DMS153 (cell line): ENCODE measurements around the gene KRTAP9-2.
"Not testable (repeated sequence)": the region's sequence is repeated elsewhere in the genome, so short reads cannot be mapped to it uniquely, and the experiment has no call there.

Experiments used
- DNase-seq: peaks from one replicate; lab custom pipeline; 2025; lab: John Stamatoyannopoulos, UW

Gene KRTAP9-2

GRCh38 chr17:41237116-41237515 is 10.7 kb downstream of the KRTAP9-2 start:
- DNase-seq, result not testable (repeated sequence)

DNA sequence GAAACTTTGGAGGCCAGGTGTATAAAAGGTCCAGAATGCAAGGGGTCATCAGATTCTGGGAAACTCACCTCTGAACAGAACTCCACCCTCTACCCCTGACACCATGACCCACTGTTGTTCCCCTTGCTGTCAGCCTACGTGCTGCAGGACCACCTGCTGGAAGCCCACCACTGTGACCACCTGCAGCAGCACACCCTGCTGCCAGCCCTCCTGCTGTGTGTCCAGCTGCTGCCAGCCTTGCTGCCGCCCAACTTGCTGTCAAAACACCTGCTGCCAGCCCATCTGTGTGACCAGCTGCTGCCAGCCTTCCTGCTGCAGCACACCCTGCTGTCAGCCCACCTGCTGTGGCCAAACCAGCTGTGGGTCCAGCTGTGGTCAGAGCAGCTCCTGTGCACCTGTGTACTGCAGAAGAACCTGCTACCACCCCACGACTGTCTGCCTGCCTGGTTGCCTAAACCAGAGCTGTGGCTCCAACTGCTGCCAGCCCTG is 11.5 kb downstream of the KRTAP9-2 start, which contains the start of gene KRTAP9-8:
Gene KRTAP9-8, plus strand, starts transcription at position 51 of the 489 bp plus-strand sequence. Its CDS starts 53 bp downstream, at position 104.
- DNase-seq, result peak; percentile 12

- DNase-seq, result not testable (repeated sequence)
Observed at GRCh38 chr17:41246995-41247787, 20.7 kb downstream of the KRTAP9-2 start.

DNA sequence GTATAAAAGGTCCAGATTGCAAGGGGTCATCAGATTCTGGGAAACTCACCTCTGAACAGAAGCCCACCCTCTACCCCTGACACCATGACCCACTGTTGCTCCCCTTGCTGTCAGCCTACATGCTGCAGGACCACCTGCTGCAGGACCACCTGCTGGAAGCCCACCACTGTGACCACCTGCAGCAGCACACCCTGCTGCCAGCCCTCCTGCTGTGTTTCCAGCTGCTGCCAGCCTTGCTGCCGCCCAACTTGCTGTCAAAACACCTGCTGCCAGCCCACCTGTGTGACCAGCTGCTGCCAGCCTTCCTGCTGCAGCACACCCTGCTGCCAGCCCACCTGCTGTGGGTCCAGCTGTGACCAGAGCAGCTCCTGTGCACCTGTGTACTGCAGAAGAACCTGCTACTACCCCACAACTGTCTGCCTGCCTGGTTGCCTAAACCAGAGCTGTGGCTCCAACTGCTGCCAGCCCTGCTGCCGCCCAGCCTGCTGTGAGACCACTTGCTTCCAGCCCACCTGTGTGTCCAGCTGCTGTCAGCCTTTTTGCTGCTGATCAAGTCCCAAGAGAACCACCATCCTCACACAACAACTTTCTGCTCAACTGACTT is 23.3 kb downstream of the KRTAP9-2 start, which contains the start of gene KRTAP9-4:
Gene KRTAP9-4, plus strand, starts transcription at position 51 of the 604 bp plus-strand sequence. Its CDS starts 34 bp downstream, at position 85.
- DNase-seq, result not testable (repeated sequence)

DNA sequence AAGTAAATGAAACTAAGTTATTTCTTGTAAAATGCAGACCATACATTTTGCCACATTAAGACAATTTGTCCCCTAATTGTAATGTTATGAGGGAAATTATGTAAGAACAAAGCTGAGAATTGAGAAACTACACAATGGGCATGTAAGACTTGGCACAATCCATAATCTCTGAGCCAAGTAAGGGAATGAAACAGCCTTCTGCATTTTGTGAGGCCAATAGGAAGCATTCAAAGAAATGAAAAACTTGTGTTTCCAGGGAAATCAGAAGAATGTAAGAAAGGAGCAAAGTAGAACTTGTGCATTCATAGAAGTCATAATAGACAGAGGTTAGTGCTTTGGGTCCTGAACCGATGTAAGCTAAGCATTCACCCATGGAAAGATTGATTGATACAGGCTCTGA is 24.8 kb downstream of the KRTAP9-2 start:
- DNase-seq, result no peak

GRCh38 chr17:41254861-41255260 is 28.4 kb downstream of the KRTAP9-2 start:
- no peak for DNase-seq

DNA sequence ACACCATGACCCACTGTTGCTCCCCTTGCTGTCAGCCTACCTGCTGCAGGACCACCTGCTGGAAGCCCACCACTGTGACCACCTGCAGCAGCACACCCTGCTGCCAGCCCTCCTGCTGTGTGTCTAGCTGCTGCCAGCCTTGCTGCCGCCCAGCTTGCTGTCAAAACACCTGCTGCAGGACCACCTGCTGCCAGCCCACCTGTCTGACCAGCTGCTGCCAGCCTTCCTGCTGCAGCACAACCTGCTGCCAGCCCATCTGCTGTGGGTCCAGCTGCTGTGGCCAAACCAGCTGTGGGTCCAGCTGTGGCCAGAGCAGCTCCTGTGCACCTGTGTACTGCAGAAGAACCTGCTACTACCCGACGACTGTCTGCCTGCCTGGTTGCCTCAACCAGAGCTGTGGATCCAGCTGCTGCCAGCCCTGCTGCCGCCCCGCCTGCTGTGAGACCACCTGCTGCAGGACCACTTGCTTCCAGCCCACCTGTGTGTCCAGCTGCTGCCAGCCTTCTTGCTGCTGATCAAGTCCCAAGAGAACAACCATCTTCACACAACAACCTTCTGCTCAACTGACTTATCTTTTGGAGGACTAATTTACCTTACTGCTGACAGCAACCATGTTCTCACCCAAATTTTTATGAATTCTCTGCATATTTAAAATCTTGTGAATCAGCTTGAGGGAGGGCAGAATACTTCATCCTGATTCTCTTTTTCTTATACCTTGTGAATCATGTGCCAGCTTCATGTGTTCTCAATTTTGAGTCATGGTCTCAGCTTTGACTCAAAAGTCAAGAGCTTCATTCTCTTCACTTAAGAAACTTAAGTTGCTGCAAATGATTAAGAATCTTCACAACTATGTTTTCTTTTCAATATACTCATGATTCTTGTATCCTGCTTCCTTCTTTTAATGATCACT is 29.2 kb downstream of the KRTAP9-2 start, which contains the start of gene KRTAP9-9:
Gene KRTAP9-9, plus strand, starts transcription at position 4 of the 910 bp plus-strand sequence.
- DNase-seq, result not testable (repeated sequence)

DNA sequence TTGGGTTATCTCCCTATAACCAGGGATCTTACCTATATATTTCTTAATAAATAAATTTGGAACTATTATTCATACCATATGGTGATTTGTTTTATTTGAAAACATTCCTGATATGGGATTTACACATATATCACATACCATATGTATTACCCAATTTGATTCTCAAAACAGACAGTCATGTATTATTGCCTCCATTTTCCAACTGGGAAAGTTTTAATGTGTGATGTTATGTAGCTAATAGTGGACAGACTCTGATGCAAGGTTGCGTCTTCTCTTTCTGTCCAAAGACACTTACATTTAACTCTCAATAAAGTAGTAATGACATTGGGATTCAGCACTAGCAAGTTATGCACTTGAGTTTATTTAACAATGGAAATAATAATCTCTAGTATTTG is 29.8 kb downstream of the KRTAP9-2 start:
- no peak for DNase-seq

GRCh38 chr17:41258406-41258805 is 32.0 kb downstream of the KRTAP9-2 start:
- no peak for DNase-seq

- no peak for DNase-seq
Observed at GRCh38 chr17:41263212-41263611, 36.8 kb downstream of the KRTAP9-2 start.

DNA sequence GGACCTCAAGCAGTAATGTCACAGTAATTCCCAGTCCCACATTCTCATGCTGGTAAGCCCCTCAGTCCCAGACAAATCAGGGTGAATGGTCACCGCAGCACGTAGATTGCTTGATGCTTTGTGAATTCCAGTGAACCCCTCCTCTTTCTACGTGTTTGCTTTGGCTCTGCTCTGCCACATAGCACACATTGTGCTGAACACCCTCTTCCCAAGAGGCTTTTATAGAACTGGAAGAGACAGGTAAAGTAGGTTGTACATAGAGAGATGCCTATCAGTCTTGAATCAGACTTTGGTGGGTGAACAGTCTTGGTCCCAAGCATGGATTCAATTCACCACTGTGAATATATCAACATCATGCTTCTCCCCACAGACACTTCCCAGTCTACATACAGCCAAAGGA is 38.2 kb downstream of the KRTAP9-2 start:
- DNase-seq, result no peak

GRCh38 chr17:41265078-41265477 is 38.6 kb downstream of the KRTAP9-2 start, which contains the start of gene KRTAP9-6:
Gene KRTAP9-6 (plus strand): TSS chr17:41265378. CDS start chr17:41265378, 0 bp downstream.
- no peak for DNase-seq

GRCh38 chr17:41267711-41268110 is 41.3 kb downstream of the KRTAP9-2 start:
- DNase-seq, result no peak

- DNase-seq, result not testable (repeated sequence)
Observed at GRCh38 chr17:41271323-41271722, 44.9 kb downstream of the KRTAP9-2 start.

- DNase-seq, result no peak
Observed at GRCh38 chr17:41271858-41272257, 45.4 kb downstream of the KRTAP9-2 start.

DNA sequence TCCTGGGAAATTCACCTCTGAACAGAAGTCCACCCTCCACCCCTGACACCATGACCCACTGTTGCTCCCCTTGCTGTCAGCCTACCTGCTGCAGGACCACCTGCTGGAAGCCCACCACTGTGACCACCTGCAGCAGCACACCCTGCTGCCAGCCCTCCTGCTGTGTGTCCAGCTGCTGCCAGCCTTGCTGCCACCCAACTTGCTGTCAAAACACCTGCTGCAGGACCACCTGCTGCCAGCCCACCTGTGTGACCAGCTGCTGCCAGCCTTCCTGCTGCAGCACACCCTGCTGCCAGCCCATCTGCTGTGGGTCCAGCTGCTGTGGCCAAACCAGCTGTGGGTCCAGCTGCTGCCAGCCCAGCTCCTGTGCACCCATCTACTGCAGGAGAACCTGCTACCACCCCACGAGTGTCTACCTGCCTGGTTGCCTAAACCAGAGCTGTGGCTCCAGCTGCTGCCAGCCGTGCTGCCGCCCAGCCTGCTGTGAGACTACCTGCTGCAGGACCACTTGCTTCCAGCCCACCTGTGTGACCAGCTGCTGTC is 49.3 kb downstream of the KRTAP9-2 start, which contains the start of gene KRTAP9-7:
Gene KRTAP9-7, plus strand, starts transcription at position 51 of the 543 bp plus-strand sequence. Its CDS starts 0 bp downstream, at position 51.
- DNase-seq, result not testable (repeated sequence)
